LNCaP clone FGC (cell line): ENCODE data around the gene GASK1A.

Experiments used
- DNase-seq: peaks from one replicate; pipeline ENCODE4 v3.0.0-alpha.2; 2011; ENCODE audit warnings: low read depth
- H3K4me3 ChIP-seq: 2 replicates; pipeline ENCODE4 v1.5.1; 2011; ENCODE audit warnings: mild to moderate bottlenecking, low read depth, low read length, control low read depth
- CTCF ChIP-seq: IDR thresholded peaks from 2 replicates; pipeline ENCODE4 v1.5.1; 2012; ENCODE audit warnings: mild to moderate bottlenecking; ENCODE audit not compliant: control insufficient read depth, insufficient read depth; ENCODE audit errors: extremely low read depth

Gene GASK1A

GRCh38 chr3:43095370-43095769 lies 116.3 kb downstream of the GASK1A start:
- no peak for DNase-seq
- H3K4me3 ChIP-seq, result no peak overlapping the region
- TF ChIP-seq CTCF, result no peak

GRCh38 chr3:43096761-43097160 lies 117.7 kb downstream of the GASK1A start:
- no peak overlapping the region for H3K4me3 ChIP-seq
- no peak for TF ChIP-seq CTCF
- no peak for DNase-seq

- no peak overlapping the region for H3K4me3 ChIP-seq
- no peak for TF ChIP-seq CTCF
- DNase-seq, result no peak
Measured at GRCh38 chr3:43097400-43098080, 118.4 kb downstream of the GASK1A start.

GRCh38 chr3:43098761-43099160 lies 119.7 kb downstream of the GASK1A start:
- no peak for TF ChIP-seq CTCF
- DNase-seq, result no peak
- no peak overlapping the region for H3K4me3 ChIP-seq

- no peak overlapping the region for H3K4me3 ChIP-seq
- TF ChIP-seq CTCF, result no peak
- DNase-seq, result no peak
Measured at GRCh38 chr3:43102773-43103480, 123.8 kb downstream of the GASK1A start.

- no peak for DNase-seq
- TF ChIP-seq CTCF, result no peak
- H3K4me3 ChIP-seq, result no peak overlapping the region
Measured at GRCh38 chr3:43104039-43104438, 124.9 kb downstream of the GASK1A start.
